A673 (cell line): ENCODE results near the gene DNAJC28. TPM values are rescaled to one million over a fixed set of nuclear protein-coding genes. Genes with fewer than 3 reads are reported as not detected.
A peak's percentile ranks its signal among the peaks of the same experiment; 100 is the strongest.

Experiments used
- BruUV-seq: library from RNA; stranded (reverse); fragments of 400-500 nt; replicated peaks from 2 replicates; lab custom pipeline; 2021; lab: Mats Ljungman, UMichigan
- CTCF ChIA-PET: fragments of 300-600 bp; sonication (Branson Sonifier 250); formaldehyde crosslinking; loops from one replicate; lab custom pipeline; 2022; ENCODE audit warnings: antibody characterized with exemption; lab: Charles Lee
- POLR2A ChIA-PET: fragments of 300-600 bp; sonication (Branson Sonifier 250); formaldehyde crosslinking; loops from one replicate; lab custom pipeline; 2022; ENCODE audit warnings: antibody characterized with exemption; ENCODE audit not compliant: low non-redundant PET; lab: Charles Lee
- DNase-seq: peaks from one replicate; pipeline ENCODE4 v3.0.0-alpha.2; 2015; ENCODE audit warnings: low spot score
- H3K27ac ChIP-seq: fragments of 200-600 bp; sonication (generic); 2 replicates; pipeline ENCODE4 v1.5.1; 2016; ENCODE audit warnings: mixed run types, low read depth, mild to moderate bottlenecking, mixed read lengths, antibody characterized with exemption, low read length; ENCODE audit not compliant: poor library complexity, severe bottlenecking
- H3K27me3 ChIP-seq: fragments of 200-600 bp; sonication (generic); replicated peaks from 2 replicates; pipeline ENCODE4 v1.6.1; 2017; ENCODE audit warnings: mixed run types, low read depth, mild to moderate bottlenecking, mixed read lengths, antibody characterized with exemption, low read length; ENCODE audit not compliant: insufficient read depth, poor library complexity
- H3K36me3 ChIP-seq: fragments of 200-600 bp; sonication (generic); 2 replicates; pipeline ENCODE4 v1.6.1; 2016; ENCODE audit warnings: mixed run types, mild to moderate bottlenecking, mixed read lengths, antibody characterized with exemption, low read length; ENCODE audit not compliant: insufficient read depth, poor library complexity, severe bottlenecking
- H3K4me1 ChIP-seq: fragments of 200-600 bp; sonication (generic); 2 replicates; pipeline ENCODE4 v1.6.1; 2017; ENCODE audit warnings: mixed run types, mild to moderate bottlenecking, mixed read lengths, antibody characterized with exemption, low read length; ENCODE audit not compliant: insufficient read depth, poor library complexity, severe bottlenecking
- H3K4me3 ChIP-seq: fragments of 200-600 bp; sonication (generic); 2 replicates; pipeline ENCODE4 v1.5.1; 2016; ENCODE audit warnings: low read depth, mixed run types, mild to moderate bottlenecking, mixed read lengths, low read length; ENCODE audit not compliant: poor library complexity, severe bottlenecking
- H3K9me3 ChIP-seq: fragments of 200-600 bp; sonication (generic); 2 replicates; pipeline ENCODE4 v1.6.1; 2016; ENCODE audit warnings: mixed run types, low read depth, mild to moderate bottlenecking, mixed read lengths, antibody characterized with exemption, low read length; ENCODE audit not compliant: poor library complexity, severe bottlenecking
- EZH2 ChIP-seq: fragments of 200-600 bp; sonication (generic); IDR thresholded peaks from 2 replicates; pipeline ENCODE4 v1.6.1; 2017; ENCODE audit warnings: borderline replicate concordance, low read depth, mild to moderate bottlenecking, mixed read lengths, antibody characterized with exemption, low read length; ENCODE audit not compliant: poor library complexity, severe bottlenecking
- intact Hi-C: fragments of 100-400 bp; cut with micrococcal nuclease; formaldehyde crosslinking; loops from one replicate; pipeline ENCODE4 v1.10.0; 2022; ENCODE audit not compliant: unreplicated experiment
- total RNA-seq: library from RNA; stranded (reverse); gene quantifications from 2 replicates; pipeline ENCODE4 v1.2.3, GENCODE V29; 2021
- TF ChIP-seq, protein P1 (sequence below): fragments of 300-800, 200-600 bp; sonication (generic); conservative IDR thresholded peaks from 2 replicates; pipeline ENCODE4 v1.5.1; 2017; ENCODE audit warnings: low read depth, mild to moderate bottlenecking, antibody characterized with exemption, low read length, moderate library complexity, mixed read lengths

Gene DNAJC28
- total RNA-seq, 1 experiment from 2014 or later, result 1.7 TPM

DNA sequence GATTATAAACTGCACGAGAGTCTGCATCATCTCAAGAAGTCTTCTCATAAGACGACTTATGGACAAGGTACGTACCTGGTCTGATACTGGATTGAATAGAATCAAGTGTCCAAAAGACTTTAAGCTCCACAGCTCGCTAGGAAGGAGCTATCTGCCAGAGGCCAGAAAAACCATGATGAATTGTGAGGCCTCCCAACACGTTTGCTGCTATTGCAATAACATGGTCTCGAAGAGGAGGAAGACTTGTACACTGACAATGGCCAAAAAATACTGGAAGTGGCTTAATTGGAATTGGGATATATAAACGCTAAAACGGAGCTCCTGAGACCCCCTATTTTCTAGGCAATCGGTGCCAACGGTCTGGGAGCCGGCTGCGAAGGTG lies 534 bp downstream of the DNAJC28 start:
- Histone ChIP-seq H3K36me3 (no peaks in the 10 kb centered on the region), H3K4me1 (peaks cover 4% of the 10 kb centered on the region), H3K4me3 (peak overlapping the region; percentile 67), H3K9me3 (no peaks in the 10 kb centered on the region), H3K27ac (peak overlapping the region; percentile 76), H3K27me3 (no peaks in the 10 kb centered on the region)
- CTCF ChIA-PET, result interaction anchor here (1.0 kb wide), 1 partner anchor 11 kb away, joined by 5 read pairs; the partner anchor contains the start of gene TMEM50B
- no peak for TF ChIP-seq EZH2
- DNase-seq, result peak; percentile 13
- no TSS peak for BruUV-seq
- intact Hi-C loops, result no loop called here
- POLR2A ChIA-PET, result interaction anchor here (1.8 kb wide), 1 partner anchor 11 kb away, joined by 7 read pairs; the partner anchor contains the start of gene TMEM50B

DNA sequence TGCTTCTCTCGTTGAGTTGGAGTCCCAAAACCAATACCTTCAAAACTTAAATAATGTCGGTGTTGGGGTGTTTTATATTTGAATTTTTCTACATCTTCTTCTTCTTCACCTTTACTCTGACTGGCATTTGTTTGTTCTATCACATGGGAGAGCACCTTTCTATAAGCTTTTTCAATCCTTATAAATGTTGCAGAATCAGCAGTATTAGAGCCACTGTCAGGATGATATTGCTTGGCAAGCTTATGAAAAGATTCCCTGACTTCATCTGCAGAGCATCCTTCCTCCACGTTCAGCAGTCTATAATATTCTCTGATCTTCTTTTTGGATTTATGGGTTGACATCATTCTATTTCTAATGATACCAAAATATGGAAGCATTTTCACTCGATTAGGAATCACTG lies 2.6 kb downstream of the DNAJC28 start:
- POLR2A ChIA-PET, result no interaction called here
- no peak for DNase-seq
- Histone ChIP-seq H3K4me3 (no peak overlapping the region), H3K9me3 (no peaks in the 10 kb centered on the region), H3K27me3 (no peaks in the 10 kb centered on the region), H3K4me1 (peaks cover 4% of the 10 kb centered on the region), H3K27ac (no peak overlapping the region), H3K36me3 (no peaks in the 10 kb centered on the region)
- CTCF ChIA-PET, result interaction anchor here (0.5 kb wide), 1 partner anchor 43 kb away, joined by 4 read pairs; no protein-coding TSS in a partner anchor
- no TSS peak for BruUV-seq
- TF ChIP-seq, protein P1, sequence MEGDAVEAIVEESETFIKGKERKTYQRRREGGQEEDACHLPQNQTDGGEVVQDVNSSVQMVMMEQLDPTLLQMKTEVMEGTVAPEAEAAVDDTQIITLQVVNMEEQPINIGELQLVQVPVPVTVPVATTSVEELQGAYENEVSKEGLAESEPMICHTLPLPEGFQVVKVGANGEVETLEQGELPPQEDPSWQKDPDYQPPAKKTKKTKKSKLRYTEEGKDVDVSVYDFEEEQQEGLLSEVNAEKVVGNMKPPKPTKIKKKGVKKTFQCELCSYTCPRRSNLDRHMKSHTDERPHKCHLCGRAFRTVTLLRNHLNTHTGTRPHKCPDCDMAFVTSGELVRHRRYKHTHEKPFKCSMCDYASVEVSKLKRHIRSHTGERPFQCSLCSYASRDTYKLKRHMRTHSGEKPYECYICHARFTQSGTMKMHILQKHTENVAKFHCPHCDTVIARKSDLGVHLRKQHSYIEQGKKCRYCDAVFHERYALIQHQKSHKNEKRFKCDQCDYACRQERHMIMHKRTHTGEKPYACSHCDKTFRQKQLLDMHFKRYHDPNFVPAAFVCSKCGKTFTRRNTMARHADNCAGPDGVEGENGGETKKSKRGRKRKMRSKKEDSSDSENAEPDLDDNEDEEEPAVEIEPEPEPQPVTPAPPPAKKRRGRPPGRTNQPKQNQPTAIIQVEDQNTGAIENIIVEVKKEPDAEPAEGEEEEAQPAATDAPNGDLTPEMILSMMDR, result no peak
- no peak for TF ChIP-seq EZH2
- intact Hi-C loops, result no loop called here

DNA sequence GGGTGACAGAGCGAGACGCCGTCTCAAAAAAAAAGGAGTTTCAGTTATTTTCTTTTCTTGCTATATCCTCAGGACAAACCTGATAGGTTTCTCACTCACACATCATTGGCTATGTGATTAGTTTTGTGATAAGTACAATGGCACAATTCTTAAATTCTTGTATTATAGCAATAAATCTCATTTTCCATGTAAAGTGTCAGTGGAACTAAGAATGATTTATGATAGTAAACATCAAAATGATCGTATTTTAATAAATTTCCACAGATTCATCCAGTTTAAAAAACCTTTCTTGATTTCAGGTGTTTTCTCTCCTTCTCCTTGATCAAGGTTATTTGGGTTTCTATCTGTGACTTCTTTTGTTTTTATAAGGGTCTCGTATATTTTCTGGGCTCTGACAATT lies 3.5 kb downstream of the DNAJC28 start:
- DNase-seq, result no peak

More for the DNA sequence above, 3.5 kb downstream of the DNAJC28 start:
- ChIA-PET POLR2A (no interaction called here), CTCF (no interaction called here)
- no peaks in the 10 kb centered on the region for H3K9me3 ChIP-seq
- H3K4me3 ChIP-seq, result no peak overlapping the region
- intact Hi-C loops, result no loop called here
- peaks cover 4% of the 10 kb centered on the region for H3K4me1 ChIP-seq
- TF ChIP-seq, protein P1, result no peak
- no peak for TF ChIP-seq EZH2
- H3K27me3 ChIP-seq, result no peaks in the 10 kb centered on the region
- no peaks in the 10 kb centered on the region for H3K36me3 ChIP-seq
- no TSS peak for BruUV-seq
- no peak overlapping the region for H3K27ac ChIP-seq
